Peyer's patch (tissue), 4 donors: Measurements from ENCODE around the gene TMEM121B. TPM values are rescaled to one million over a fixed set of nuclear protein-coding genes. Genes with fewer than 3 reads are reported as not detected.

Source experiments
- DNase-seq, 3 donors: peaks; one replicate each; pipeline ENCODE4 v3.0.0-alpha.2; 2017 to 2019
- H3K27ac ChIP-seq, 4 donors: fragments of 200-600 bp; sonication (generic); one replicate each; pipeline ENCODE4 v1.5.1; 2016 to 2019
- H3K27me3 ChIP-seq, 2 donors: fragments of 200-600 bp; sonication (generic); one replicate each; pipeline ENCODE4 v1.5.1; 2019
- H3K36me3 ChIP-seq, 3 donors: fragments of 200-600 bp; sonication (generic); one replicate each; pipeline ENCODE4 v1.5.1; 2016 to 2019
- H3K4me1 ChIP-seq, 4 donors: fragments of 200-600 bp; sonication (generic); one replicate each; pipeline ENCODE4 v1.5.1; 2016 to 2019
- H3K4me3 ChIP-seq, 4 donors: fragments of 200-600 bp; sonication (generic); 1 replicate in 3 of 4; 2 replicates in 1 of 4; pipeline ENCODE4 v1.5.1; 2016 to 2019; ENCODE audit warnings: mild to moderate bottlenecking in 1 of 4
- H3K9me3 ChIP-seq, 4 donors: fragments of 200-600 bp; sonication (generic); one replicate each; pipeline ENCODE4 v1.5.1; 2016 to 2019; ENCODE audit warnings: mild to moderate bottlenecking in 1 of 4
- POLR2A ChIP-seq, 2 donors: fragments of 450-650 bp; IDR thresholded peaks; one replicate each; pipeline ENCODE4 v1.5.1; 2017; ENCODE audit warnings: antibody characterized with exemption in 2 of 2, mild to moderate bottlenecking in 2 of 2, moderate library complexity in 2 of 2
- total RNA-seq, 4 donors: library from RNA; depleted of rRNA; stranded (reverse); fragments of >200 nt; gene quantifications; one replicate each; pipeline ENCODE4 v1.1.0, GENCODE V29; 2016
- TF ChIP-seq, protein P1 (sequence below), 6 experiments: fragments of 450-650 bp in 4 of 6; fragments of 200-600 bp in 2 of 6; sonication (generic) in 1 of 6; IDR thresholded peaks; one replicate each; pipeline ENCODE4 v1.5.1; 2017 to 2019; ENCODE audit warnings: antibody characterized with exemption in 6 of 6, mild to moderate bottlenecking in 3 of 6, moderate library complexity in 1 of 6

Gene TMEM121B
- total RNA-seq, 4 donors from 2014 or later = 0.18 to 0.76 (median 0.40) TPM; not detected in 1

DNA sequence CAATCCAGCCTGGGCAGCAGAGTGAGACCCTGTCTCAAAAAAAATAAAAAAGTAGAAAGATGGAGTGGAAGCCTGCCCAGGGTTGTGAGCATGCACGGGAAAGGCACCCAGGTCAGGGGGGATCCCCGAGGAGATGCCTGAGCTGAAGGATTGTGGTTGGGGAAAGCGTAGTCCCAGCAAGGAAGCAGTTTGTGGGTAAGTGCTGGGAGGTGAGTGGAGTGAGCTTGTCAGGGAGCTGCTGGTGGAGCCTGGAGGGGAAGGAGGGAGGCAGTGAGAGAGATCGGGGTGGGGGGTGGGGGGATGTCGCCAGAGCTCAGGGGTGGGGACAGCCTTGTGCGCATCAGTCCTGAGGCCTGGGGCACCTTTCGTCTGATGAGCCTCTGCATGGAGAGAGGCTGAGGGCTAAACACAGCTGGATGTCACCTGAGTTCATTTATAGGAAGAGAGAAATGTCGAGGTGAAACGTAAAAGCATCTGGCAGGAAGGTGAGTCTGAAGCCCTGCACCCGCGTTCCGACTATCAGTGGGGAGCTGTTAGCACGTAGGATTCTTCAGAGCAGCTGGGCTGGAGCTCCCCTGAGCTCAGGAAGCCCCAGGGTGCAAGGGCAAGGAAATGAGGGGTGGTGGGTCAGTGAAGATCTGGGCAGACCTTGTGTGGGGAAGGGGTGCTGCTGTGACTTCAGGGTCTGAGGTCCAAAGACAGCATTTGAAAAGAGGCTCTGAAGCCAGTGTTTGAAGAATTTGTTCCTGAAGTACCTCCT lies 10.2 kb downstream of the TMEM121B start:
- H3K4me3 ChIP-seq = no peak overlapping the region
- H3K4me1 ChIP-seq = no peaks in the 10 kb centered on the region
- H3K27me3 ChIP-seq = no peaks in the 10 kb centered on the region
- H3K27ac ChIP-seq = no peak overlapping the region
- peaks cover 0 to 42% (median 0%) of the 10 kb centered on the region in 3 donors for H3K36me3 ChIP-seq
- TF ChIP-seq POLR2A (IDR thresholded peaks at IDR 0.05) = no peak
- TF ChIP-seq, protein P1, sequence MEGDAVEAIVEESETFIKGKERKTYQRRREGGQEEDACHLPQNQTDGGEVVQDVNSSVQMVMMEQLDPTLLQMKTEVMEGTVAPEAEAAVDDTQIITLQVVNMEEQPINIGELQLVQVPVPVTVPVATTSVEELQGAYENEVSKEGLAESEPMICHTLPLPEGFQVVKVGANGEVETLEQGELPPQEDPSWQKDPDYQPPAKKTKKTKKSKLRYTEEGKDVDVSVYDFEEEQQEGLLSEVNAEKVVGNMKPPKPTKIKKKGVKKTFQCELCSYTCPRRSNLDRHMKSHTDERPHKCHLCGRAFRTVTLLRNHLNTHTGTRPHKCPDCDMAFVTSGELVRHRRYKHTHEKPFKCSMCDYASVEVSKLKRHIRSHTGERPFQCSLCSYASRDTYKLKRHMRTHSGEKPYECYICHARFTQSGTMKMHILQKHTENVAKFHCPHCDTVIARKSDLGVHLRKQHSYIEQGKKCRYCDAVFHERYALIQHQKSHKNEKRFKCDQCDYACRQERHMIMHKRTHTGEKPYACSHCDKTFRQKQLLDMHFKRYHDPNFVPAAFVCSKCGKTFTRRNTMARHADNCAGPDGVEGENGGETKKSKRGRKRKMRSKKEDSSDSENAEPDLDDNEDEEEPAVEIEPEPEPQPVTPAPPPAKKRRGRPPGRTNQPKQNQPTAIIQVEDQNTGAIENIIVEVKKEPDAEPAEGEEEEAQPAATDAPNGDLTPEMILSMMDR (IDR thresholded peaks at IDR 0.05) = no peak
- no peaks in the 10 kb centered on the region for H3K9me3 ChIP-seq
- DNase-seq = peak in 1 of 3 donors; percentile 22

DNA sequence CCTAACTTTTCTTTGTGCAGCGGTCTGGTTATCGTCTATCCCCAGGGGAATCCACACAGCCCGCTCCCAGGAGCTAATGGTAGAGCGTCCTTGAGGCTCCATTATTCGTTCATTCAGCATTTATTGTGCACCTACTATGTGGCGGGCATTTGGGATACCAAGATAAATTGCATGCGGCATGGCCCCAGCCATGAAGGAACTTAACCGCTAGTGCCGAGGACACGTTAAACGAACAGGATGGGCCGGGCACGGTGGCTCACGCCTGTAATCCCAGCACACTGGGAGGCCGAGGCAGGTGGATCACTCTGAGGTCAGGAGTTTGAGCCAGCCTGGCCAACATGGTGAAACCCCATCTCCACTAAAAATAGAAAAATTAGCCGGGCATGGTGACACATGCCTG lies 11.2 kb downstream of the TMEM121B start:
- no peak overlapping the region for H3K27ac ChIP-seq
- no peaks in the 10 kb centered on the region for H3K9me3 ChIP-seq
- DNase-seq = no peak
- no peaks in the 10 kb centered on the region for H3K4me1 ChIP-seq
- no peaks in the 10 kb centered on the region for H3K27me3 ChIP-seq
- H3K36me3 ChIP-seq = peaks cover 0 to 52% (median 0%) of the 10 kb centered on the region in 3 donors
- H3K4me3 ChIP-seq = no peak overlapping the region
- TF ChIP-seq, protein P1 (IDR thresholded peaks at IDR 0.05) = no peak
- TF ChIP-seq POLR2A (IDR thresholded peaks at IDR 0.05) = no peak

DNA sequence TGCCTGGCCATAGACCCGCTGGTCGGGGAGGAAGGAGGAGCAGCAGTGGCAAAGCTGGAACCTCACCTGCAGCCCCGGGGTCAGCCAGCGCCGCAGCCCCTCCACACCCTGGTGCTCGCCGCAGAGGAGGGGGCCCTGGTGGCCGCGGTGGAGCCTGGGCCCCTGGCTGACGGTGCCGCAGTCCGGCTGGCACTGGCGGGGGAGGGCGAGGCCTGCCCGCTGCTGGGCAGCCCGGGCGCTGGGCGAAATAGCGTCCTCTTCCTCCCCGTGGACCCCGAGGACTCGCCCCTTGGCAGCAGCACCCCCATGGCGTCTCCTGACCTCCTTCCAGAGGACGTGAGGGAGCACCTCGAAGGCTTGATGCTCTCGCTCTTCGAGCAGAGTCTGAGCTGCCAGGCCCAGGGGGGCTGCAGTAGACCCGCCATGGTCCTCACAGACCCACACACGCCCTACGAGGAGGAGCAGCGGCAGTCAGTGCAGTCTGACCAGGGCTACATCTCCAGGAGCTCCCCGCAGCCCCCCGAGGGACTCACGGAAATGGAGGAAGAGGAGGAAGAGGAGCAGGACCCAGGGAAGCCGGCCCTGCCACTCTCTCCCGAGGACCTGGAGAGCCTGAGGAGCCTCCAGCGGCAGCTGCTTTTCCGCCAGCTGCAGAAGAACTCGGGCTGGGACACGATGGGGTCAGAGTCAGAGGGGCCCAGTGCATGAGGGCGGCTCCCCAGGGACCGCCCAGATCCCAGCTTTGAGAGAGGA lies 11.9 kb downstream of the TMEM121B start:
- no peak for TF ChIP-seq POLR2A (IDR thresholded peaks at IDR 0.05)
- peak in 1 of 3 donors; percentile 47 for DNase-seq
- Histone ChIP-seq H3K4me1 (no peaks in the 10 kb centered on the region), H3K4me3 (no peak overlapping the region), H3K9me3 (no peaks in the 10 kb centered on the region), H3K27me3 (no peaks in the 10 kb centered on the region), H3K27ac (no peak overlapping the region), H3K36me3 (peaks cover 0 to 59% (median 0%) of the 10 kb centered on the region in 3 donors)

DNA sequence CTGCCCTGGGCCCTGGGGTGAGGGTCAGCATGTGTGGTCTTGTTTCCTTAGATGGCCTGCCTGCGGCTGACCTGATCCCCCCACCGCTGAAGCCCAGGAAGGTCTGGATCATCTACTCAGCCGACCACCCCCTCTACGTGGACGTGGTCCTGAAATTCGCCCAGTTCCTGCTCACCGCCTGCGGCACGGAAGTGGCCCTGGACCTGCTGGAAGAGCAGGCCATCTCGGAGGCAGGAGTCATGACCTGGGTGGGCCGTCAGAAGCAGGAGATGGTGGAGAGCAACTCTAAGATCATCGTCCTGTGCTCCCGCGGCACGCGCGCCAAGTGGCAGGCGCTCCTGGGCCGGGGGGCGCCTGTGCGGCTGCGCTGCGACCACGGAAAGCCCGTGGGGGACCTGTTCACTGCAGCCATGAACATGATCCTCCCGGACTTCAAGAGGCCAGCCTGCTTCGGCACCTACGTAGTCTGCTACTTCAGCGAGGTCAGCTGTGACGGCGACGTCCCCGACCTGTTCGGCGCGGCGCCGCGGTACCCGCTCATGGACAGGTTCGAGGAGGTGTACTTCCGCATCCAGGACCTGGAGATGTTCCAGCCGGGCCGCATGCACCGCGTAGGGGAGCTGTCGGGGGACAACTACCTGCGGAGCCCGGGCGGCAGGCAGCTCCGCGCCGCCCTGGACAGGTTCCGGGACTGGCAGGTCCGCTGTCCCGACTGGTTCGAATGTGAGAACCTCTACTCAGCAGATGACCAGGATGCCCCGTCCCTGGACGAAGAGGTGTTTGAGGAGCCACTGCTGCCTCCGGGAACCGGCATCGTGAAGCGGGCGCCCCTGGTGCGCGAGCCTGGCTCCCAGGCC lies 12.7 kb downstream of the TMEM121B start:
- Histone ChIP-seq H3K36me3 (peaks cover 0 to 62% (median 0%) of the 10 kb centered on the region in 3 donors), H3K4me1 (no peaks in the 10 kb centered on the region), H3K27ac (no peak overlapping the region), H3K9me3 (no peaks in the 10 kb centered on the region), H3K4me3 (no peak overlapping the region), H3K27me3 (no peaks in the 10 kb centered on the region)
- DNase-seq = peak in 1 of 3 donors; percentile 38
- TF ChIP-seq, protein P1 (IDR thresholded peaks at IDR 0.05) = no peak
- no peak for TF ChIP-seq POLR2A (IDR thresholded peaks at IDR 0.05)

DNA sequence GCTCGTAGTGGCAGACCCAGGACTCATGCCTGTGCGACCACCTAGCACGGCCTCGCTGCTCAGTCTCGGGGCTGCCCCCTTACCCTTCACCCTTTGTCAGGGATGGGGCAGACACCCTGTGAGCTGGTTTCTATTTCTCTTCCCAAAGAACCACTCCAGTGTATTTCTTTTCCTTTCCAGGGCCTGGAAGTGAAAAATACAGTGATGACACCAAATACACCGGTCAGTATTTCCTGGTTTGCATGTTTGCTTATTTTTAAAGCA lies 13.7 kb downstream of the TMEM121B start:
- DNase-seq = no peak
- H3K27me3 ChIP-seq = no peaks in the 10 kb centered on the region
- H3K4me1 ChIP-seq = no peaks in the 10 kb centered on the region
- H3K4me3 ChIP-seq = no peak overlapping the region
- TF ChIP-seq POLR2A (IDR thresholded peaks at IDR 0.05) = no peak
- TF ChIP-seq, protein P1 (IDR thresholded peaks at IDR 0.05) = no peak
- H3K36me3 ChIP-seq = peaks cover 0 to 72% (median under 1%) of the 10 kb centered on the region in 3 donors
- H3K9me3 ChIP-seq = no peaks in the 10 kb centered on the region
- H3K27ac ChIP-seq = peak overlapping the region in 2 of 4 donors; percentile 5 to 25
